ENCODE measurements around the gene MUC20.

Gene MUC20

GRCh38 chr3:195752546-195753331 lies 32.0 kb downstream of the MUC20 start:
- TF ChIP-seq CTCF (IDR thresholded peaks at IDR 0.05): no peak

- TF ChIP-seq CTCF (IDR thresholded peaks at IDR 0.05): no peak
Measured at GRCh38 chr3:195753581-195753980, 32.8 kb downstream of the MUC20 start.

- no peak for TF ChIP-seq CTCF (IDR thresholded peaks at IDR 0.05)
Measured at GRCh38 chr3:195754141-195754540, 33.4 kb downstream of the MUC20 start.

- TF ChIP-seq CTCF (IDR thresholded peaks at IDR 0.05): no peak
Measured at GRCh38 chr3:195754906-195755305, 34.1 kb downstream of the MUC20 start.

- TF ChIP-seq CTCF (IDR thresholded peaks at IDR 0.05): no peak
Measured at GRCh38 chr3:195755391-195755790, 34.6 kb downstream of the MUC20 start.

GRCh38 chr3:195755791-195756676 lies 35.3 kb downstream of the MUC20 start:
- TF ChIP-seq CTCF (IDR thresholded peaks at IDR 0.05): no peak

- no peak for TF ChIP-seq CTCF (IDR thresholded peaks at IDR 0.05)
Measured at GRCh38 chr3:195757438-195757770, 36.6 kb downstream of the MUC20 start.

All from LNCAP (cell line).